ENCODE measurements around the gene TMEM115.
"Not testable (repeated sequence)": the region's sequence is repeated elsewhere in the genome, so short reads cannot be mapped to it uniquely, and the experiment has no call there.

Gene TMEM115

GRCh38 chr3:50312041-50312440, 47.3 kb downstream of the TMEM115 start:
- DNase-seq, result not testable (repeated sequence)
